ENCODE results near the gene ZBTB42. TPM values are rescaled to one million over a fixed set of nuclear protein-coding genes. Genes with fewer than 3 reads are reported as not detected.

The ZBTB42 gene
- total RNA-seq, 1 donor from 2014 or later: 3.1 TPM

GRCh38 chr14:104757681-104758392 is 43.1 kb upstream of the ZBTB42 start:
- Mint-ChIP-seq H3K4me3 (ENCODE audit: unreplicated experiment) (no peak overlapping the region), H3K4me1 (ENCODE audit: unreplicated experiment) (peaks cover 18% of the 10 kb centered on the region), H3K27ac (ENCODE audit: unreplicated experiment) (no peak overlapping the region), H3K9me3 (ENCODE audit: unreplicated experiment) (no peaks in the 10 kb centered on the region), H3K36me3 (ENCODE audit: unreplicated experiment) (peaks cover 27% of the 10 kb centered on the region), H3K27me3 (ENCODE audit: unreplicated experiment) (no peaks in the 10 kb centered on the region)
- no peak for DNase-seq (ENCODE audit: extremely low spot score, unreplicated experiment)
- TF ChIP-seq, protein P1, sequence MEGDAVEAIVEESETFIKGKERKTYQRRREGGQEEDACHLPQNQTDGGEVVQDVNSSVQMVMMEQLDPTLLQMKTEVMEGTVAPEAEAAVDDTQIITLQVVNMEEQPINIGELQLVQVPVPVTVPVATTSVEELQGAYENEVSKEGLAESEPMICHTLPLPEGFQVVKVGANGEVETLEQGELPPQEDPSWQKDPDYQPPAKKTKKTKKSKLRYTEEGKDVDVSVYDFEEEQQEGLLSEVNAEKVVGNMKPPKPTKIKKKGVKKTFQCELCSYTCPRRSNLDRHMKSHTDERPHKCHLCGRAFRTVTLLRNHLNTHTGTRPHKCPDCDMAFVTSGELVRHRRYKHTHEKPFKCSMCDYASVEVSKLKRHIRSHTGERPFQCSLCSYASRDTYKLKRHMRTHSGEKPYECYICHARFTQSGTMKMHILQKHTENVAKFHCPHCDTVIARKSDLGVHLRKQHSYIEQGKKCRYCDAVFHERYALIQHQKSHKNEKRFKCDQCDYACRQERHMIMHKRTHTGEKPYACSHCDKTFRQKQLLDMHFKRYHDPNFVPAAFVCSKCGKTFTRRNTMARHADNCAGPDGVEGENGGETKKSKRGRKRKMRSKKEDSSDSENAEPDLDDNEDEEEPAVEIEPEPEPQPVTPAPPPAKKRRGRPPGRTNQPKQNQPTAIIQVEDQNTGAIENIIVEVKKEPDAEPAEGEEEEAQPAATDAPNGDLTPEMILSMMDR (IDR thresholded peaks at IDR 0.05): no peak

GRCh38 chr14:104758981-104759969 is 41.6 kb upstream of the ZBTB42 start:
- Mint-ChIP-seq H3K4me3 (ENCODE audit: unreplicated experiment) (no peak overlapping the region), H3K27ac (ENCODE audit: unreplicated experiment) (no peak overlapping the region), H3K4me1 (ENCODE audit: unreplicated experiment) (peaks cover 10% of the 10 kb centered on the region), H3K27me3 (ENCODE audit: unreplicated experiment) (no peaks in the 10 kb centered on the region), H3K36me3 (ENCODE audit: unreplicated experiment) (peaks cover 27% of the 10 kb centered on the region), H3K9me3 (ENCODE audit: unreplicated experiment) (no peaks in the 10 kb centered on the region)
- TF ChIP-seq, protein P1 (IDR thresholded peaks at IDR 0.05): no peak
- DNase-seq (ENCODE audit: extremely low spot score, unreplicated experiment): no peak

GRCh38 chr14:104765517-104765916 is 35.4 kb upstream of the ZBTB42 start:
- Mint-ChIP-seq H3K4me3 (ENCODE audit: unreplicated experiment) (no peak overlapping the region), H3K27me3 (ENCODE audit: unreplicated experiment) (no peaks in the 10 kb centered on the region), H3K36me3 (ENCODE audit: unreplicated experiment) (peaks cover 24% of the 10 kb centered on the region), H3K4me1 (ENCODE audit: unreplicated experiment) (peaks cover 17% of the 10 kb centered on the region), H3K27ac (ENCODE audit: unreplicated experiment) (no peak overlapping the region), H3K9me3 (ENCODE audit: unreplicated experiment) (no peaks in the 10 kb centered on the region)
- no peak for DNase-seq (ENCODE audit: extremely low spot score, unreplicated experiment)
- TF ChIP-seq, protein P1 (IDR thresholded peaks at IDR 0.05): no peak

DNA sequence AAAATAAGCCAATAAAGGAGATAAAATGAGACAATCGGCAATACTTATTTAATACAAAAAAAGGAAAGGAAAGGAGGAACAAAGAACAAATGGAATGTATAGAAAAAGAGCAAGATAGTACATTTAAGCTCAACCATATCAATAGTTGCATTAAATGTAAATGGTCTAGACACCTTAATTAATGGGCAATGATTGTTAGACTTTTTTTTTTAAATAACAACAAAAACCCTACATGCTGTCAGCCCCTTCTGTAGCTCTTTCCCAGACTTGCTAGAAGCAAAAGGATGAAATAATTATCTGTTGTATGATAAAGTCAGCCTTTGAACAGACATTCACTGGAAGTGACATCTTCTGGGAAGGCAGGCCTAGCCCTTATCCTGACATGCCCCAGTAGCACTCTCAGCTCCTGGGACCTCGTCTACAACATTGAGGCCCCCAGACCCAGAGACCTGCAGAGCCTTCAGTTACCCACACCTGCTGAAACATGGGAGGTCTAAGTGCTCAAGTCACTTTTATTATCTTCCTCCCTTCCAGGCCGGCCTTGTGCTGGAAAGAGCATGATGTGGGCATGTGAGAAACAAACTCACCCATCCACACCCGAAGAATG is 34.5 kb upstream of the ZBTB42 start:
- no peaks in the 10 kb centered on the region for H3K27me3 Mint-ChIP-seq (ENCODE audit: unreplicated experiment)
- no peak overlapping the region for H3K27ac Mint-ChIP-seq (ENCODE audit: unreplicated experiment)
- peaks cover 15% of the 10 kb centered on the region for H3K4me1 Mint-ChIP-seq (ENCODE audit: unreplicated experiment)
- TF ChIP-seq, protein P1 (IDR thresholded peaks at IDR 0.05): no peak
- H3K9me3 Mint-ChIP-seq (ENCODE audit: unreplicated experiment): no peaks in the 10 kb centered on the region
- H3K4me3 Mint-ChIP-seq (ENCODE audit: unreplicated experiment): no peak overlapping the region
- no peak for DNase-seq (ENCODE audit: extremely low spot score, unreplicated experiment)
- peaks cover 24% of the 10 kb centered on the region for H3K36me3 Mint-ChIP-seq (ENCODE audit: unreplicated experiment)
